ENCODE measurements around the gene UGT1A3. TPM values are rescaled to one million over a fixed set of nuclear protein-coding genes. Genes with fewer than 3 reads are reported as not detected.
"Not testable (repeated sequence)": the region's sequence is repeated elsewhere in the genome, so short reads cannot be mapped to it uniquely, and the experiment has no call there.

The UGT1A3 gene
- total RNA-seq, 6 experiments from 2014 or later, result not detected

- Mint-ChIP-seq H3K36me3 (ENCODE audit: low read depth) (no peaks in the 10 kb centered on the region), H3K27ac (no peak within 1 kb of the TSS), H3K27me3 (ENCODE audit: insufficient read depth) (peaks cover 10% of the 10 kb centered on the region), H3K9me3 (no peaks in the 10 kb centered on the region), H3K4me3 (no peak within 1 kb of the TSS), H3K4me1 (ENCODE audit: low read depth) (no peaks in the 10 kb centered on the region)
- no peak for TF ChIP-seq CTCF (IDR thresholded peaks at IDR 0.05)
- no peak for DNase-seq
These were observed 10.3 kb upstream of the UGT1A3 start, which contains the start of gene UGT1A4 for GRCh38 chr2:233718552-233718951. TSS of gene UGT1A4 (plus strand) at chr2:233718736. CDS start at chr2:233718821, 85 bp downstream.

- H3K4me1 Mint-ChIP-seq (ENCODE audit: low read depth); H3K4me3 Mint-ChIP-seq; H3K27me3 Mint-ChIP-seq (ENCODE audit: insufficient read depth); H3K36me3 Mint-ChIP-seq (ENCODE audit: low read depth); H3K27ac Mint-ChIP-seq; DNase-seq; H3K9me3 Mint-ChIP-seq: not testable (repeated sequence)
These were observed 8.2 kb downstream of the UGT1A3 start for GRCh38 chr2:233736868-233737653.

GRCh38 chr2:233740870-233741269, 12.0 kb downstream of the UGT1A3 start:
- TF ChIP-seq CTCF (IDR thresholded peaks at IDR 0.05), result no peak
- H3K4me3 Mint-ChIP-seq, result no peak overlapping the region
- no peaks in the 10 kb centered on the region for H3K36me3 Mint-ChIP-seq (ENCODE audit: low read depth)
- no peak overlapping the region for H3K27ac Mint-ChIP-seq
- H3K4me1 Mint-ChIP-seq (ENCODE audit: low read depth), result no peaks in the 10 kb centered on the region
- DNase-seq, result no peak
- peaks cover 13% of the 10 kb centered on the region for H3K27me3 Mint-ChIP-seq (ENCODE audit: insufficient read depth)
- peaks cover 10% of the 10 kb centered on the region; the same call in 1 of the 2 replicates for H3K9me3 Mint-ChIP-seq

- Mint-ChIP-seq H3K9me3 (peaks cover 6% of the 10 kb centered on the region; the same call in 1 of the 2 replicates), H3K27ac (no peak overlapping the region), H3K4me1 (ENCODE audit: low read depth) (no peaks in the 10 kb centered on the region), H3K27me3 (ENCODE audit: insufficient read depth) (peaks cover 7% of the 10 kb centered on the region; the same call in 1 of the 2 replicates), H3K4me3 (no peak overlapping the region), H3K36me3 (ENCODE audit: low read depth) (no peaks in the 10 kb centered on the region)
- no peak for DNase-seq
- TF ChIP-seq CTCF (IDR thresholded peaks at IDR 0.05), result no peak
These were observed 14.8 kb downstream of the UGT1A3 start for GRCh38 chr2:233743464-233744259.

DNA sequence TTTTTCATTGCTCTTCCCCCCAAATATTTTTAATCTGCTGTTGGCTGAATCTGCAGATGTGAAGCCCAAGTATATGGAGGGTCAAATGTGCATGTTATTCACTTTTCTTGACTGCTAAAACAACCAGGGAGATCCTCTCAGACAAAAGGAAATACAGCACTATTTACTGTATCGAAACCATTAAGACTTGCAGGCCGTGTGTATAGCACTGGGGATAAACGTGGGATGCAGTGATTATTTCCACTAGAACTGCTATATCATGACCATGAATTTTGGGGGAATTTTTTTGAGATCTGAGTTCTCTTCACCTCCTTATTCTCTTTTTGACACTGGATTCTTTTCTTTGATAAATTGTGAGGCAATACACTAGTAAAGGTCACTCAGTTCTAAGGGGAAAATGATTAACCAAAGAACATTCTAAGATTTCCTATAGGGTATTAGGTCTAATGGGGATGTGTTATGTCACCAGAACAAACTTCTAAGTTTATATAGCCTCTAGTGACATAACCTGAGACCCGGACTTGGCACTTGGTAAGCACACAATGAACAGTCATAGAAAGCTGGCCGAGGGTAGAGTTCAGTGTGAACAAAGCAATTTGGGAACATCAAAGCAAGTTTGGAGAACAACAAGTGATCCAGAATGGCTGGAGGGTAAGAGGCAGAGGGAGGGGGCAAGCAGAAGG, 16.4 kb downstream of the UGT1A3 start:
- Mint-ChIP-seq H3K4me3 (no peak overlapping the region), H3K27me3 (ENCODE audit: insufficient read depth) (peaks cover 7% of the 10 kb centered on the region; the same call in 1 of the 2 replicates), H3K27ac (no peak overlapping the region), H3K9me3 (peaks cover 12% of the 10 kb centered on the region), H3K4me1 (ENCODE audit: low read depth) (no peaks in the 10 kb centered on the region), H3K36me3 (ENCODE audit: low read depth) (no peaks in the 10 kb centered on the region)
- DNase-seq, result no peak
- no peak for TF ChIP-seq CTCF (IDR thresholded peaks at IDR 0.05)

DNA sequence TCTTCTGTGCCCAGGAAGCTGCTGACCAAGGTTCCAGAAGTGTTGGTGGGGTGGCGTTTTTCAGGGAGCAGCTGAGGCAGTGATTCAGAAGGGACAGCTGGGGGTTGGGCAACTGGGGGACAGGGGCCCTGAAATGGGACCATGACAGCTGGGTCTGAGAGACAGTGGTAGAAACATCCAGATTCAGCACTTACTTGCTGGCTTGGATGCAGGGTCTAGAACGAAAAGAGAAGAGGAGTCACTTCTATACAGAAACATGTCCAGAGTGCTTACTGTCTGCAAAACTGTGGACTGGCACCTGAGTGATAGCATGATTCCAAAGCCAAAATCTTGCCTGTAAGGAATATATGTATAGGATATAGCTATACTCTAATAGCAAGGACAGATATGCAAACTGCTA, 17.0 kb downstream of the UGT1A3 start:
- peaks cover 12% of the 10 kb centered on the region for H3K9me3 Mint-ChIP-seq
- not testable (repeated sequence) for H3K4me1 Mint-ChIP-seq (ENCODE audit: low read depth); DNase-seq; H3K27me3 Mint-ChIP-seq (ENCODE audit: insufficient read depth); H3K36me3 Mint-ChIP-seq (ENCODE audit: low read depth); H3K4me3 Mint-ChIP-seq; H3K27ac Mint-ChIP-seq

Data from HFFc6 (cell line).